GM18519 (cell line): ENCODE data around the gene ADAP1.
"Not testable (repeated sequence)": the region's sequence is repeated elsewhere in the genome, so short reads cannot be mapped to it uniquely, and the experiment has no call there.

Source experiments
- ATAC-seq: cut with Tn5 transposase; IDR thresholded peaks from one replicate; pipeline ENCODE4 v1.9.1; 2021; ENCODE audit warnings: mild to moderate bottlenecking, moderate library complexity; ENCODE audit not compliant: unreplicated experiment, low FRiP score

The ADAP1 gene

DNA sequence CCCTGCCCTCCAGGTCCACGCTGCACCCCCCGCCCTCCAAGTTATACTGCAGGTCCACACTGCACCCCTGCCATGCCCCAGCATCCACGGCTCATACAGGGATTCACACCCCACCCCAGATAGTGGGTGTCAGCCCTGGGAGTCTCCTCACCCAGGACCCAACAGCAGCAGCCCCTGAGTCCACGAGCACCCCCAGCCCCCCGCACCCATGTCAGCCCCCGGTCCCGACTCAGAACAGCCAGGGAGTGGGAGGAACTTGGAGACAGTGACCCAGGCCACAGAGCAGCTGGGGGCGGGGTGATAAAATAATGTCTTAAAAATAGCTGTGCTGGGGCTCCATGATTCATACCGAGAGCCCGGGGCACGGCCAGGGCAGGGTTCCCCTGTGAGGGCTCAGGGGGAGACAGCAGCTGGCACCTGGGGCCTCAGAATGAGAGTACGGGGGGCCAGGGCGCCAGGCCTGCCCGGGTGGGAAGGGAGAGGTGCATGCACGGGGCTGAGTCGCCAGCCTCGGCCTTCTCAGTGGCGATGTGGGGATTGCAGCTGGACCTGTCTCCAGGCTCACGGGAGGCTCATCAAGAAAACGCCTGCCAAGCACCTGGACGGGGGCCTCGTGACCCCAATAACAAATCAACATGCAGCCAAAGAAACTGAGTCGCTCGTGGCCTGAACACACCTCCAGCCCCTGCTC, 29.8 kb downstream of the ADAP1 start:
- no peak for ATAC-seq

DNA sequence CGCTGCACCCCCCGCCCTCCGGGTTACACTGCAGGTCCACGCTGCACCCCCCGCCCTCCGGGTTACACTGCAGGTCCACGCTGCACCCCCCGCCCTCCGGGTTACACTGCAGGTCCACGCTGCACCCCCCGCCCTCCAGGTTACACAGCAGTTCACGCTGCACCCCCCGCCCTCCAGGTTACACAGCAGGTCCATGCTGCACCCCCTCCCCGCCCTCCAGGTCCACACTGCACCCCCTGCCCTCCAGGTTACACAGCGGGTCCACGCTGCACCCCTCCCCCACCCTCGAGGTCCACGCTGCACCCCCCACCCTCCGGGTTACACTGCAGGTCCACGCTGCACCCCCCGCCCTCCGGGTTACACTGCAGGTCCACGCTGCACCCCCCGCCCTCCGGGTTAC, 30.4 kb downstream of the ADAP1 start:
- ATAC-seq = not testable (repeated sequence)

DNA sequence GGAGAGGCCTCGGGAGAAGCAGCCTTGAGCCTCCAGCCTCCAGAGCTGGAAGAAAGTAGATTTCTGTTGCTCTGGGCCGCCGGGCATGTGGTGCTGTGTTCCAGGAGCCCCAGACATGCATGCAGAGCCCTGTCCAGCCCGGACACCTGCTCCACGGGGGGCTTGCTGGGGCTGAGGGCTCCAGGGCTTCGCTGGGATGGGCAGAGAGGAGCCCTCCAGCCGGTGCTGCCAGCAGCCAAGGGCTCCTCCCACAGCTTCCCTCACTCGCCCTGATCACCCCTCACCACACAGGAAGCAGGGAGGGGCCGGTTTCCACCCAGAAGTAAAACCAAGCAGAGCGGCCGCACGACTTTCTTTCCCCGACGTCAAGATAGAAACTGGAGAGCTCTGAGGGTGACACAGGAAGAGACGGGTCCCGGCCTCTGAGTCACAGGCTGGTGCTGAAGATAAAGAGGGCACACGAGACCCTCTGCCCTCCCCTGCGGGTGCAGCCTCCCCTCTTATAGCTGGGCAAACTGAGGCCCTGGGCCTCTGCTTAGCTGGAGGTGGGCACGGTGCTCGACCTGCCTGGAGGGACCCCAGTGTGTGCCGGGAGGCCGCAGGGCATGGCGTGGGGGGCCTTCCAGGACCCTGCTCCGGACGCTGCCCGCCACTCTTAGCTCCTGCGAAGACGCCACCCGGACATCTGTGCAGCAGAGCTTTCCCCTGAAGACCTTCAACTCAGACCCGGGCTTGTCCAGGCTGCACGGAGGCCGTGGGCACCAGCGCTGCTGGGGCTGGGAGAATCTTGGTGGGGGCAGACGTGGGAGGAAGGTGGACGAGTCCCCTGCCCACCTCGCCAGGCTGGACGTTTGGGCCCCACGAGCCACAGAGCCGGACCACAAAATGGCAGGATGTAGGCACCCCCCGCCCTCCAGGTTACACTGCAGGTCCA, 31.1 kb downstream of the ADAP1 start:
- ATAC-seq = peak; percentile 43

GRCh38 chr7:922334-923107, 32.0 kb downstream of the ADAP1 start:
- no peak for ATAC-seq

DNA sequence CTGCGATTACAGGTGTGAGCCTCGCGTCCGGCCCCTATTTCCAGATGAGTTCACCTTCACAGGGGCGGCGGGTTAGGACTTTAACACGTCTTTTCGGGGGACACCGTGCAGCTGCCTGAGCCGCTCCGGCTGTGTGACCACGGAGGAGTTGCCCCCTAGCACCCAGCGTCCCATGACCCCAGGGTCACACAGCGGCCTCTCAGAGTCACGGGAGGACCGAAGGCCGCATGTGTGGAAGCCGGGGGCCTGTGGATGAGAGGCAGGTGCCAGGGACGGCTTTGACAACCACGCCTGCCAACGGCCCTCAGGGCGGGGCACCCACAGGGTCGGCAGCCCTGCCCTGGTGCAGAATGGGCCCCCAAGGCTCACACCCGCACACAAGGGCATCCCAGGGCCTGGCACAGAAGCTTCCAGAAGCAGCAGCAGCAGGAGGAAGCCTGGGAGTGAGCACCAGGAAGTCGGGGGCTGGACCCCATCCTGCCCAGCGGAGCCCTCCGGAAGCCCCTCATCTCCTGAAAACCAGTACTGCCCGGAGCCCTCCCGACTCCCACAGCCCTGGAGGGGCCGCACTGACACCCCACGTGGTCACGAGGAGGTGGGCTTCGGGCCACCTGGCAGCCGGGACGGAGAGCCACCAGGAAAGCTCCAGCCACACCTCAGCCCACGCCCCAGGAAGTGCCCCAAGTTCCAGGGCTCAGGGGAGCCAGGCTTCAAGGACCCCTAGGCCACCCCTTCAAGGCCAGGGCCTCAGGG, 32.7 kb downstream of the ADAP1 start:
- ATAC-seq = no peak

DNA sequence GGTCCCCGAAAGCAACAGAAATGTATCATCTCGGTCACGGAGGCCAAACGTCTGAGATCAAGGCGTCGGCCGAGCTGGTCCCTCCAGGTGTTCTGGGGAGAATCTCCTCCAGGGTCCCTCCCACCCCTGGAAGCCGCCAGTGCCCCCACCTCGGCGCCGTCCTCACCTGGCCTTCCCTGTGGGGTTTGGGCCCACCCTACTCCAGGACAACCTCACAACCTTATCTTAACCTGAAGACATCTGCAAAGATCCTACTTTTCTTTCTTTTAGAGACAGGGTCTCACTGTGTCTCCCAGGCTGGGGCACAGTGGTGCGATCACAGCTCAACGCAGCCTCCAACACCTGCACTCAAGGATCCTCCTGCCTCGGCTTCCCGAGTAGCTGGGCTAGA, 33.4 kb downstream of the ADAP1 start:
- no peak for ATAC-seq

- ATAC-seq = no peak
Observed at GRCh38 chr7:920351-921070, 34.0 kb downstream of the ADAP1 start.

DNA sequence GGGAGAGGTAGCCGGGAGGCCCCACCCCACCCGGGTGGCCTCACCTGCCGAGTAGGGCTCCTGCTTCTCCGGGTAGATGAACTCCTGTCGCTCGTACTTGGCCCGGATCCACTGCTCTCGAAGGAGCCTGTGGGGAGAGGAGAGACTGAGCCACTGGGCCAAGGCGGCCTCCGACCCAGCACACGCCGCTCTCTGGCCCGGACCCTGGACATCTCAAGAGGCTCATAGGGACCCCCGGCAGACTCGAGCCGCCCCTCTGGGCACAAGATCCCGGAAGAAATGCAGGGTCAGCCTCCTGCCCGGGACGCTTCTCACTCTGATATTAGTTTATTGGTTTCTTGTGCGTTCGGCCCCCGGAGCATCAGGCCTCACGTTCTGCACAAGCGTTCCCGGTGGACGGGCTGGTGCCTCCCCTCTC, 34.5 kb downstream of the ADAP1 start:
- no peak for ATAC-seq

DNA sequence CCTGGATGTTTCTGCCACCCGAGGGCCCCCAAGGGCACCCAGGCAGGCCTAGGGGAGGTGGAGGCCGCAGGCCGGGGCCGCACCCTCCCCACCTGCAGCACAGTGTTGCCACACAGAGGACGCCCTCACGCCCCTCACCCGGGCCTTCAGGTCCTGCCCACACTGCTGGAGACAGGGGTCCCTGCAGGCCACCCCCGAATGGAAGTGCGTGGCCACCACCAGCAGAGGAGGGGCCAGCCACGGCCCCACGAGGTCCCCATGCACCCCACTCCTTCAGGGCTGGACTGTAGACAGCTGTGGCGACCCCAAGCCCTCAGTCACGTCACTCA, 35.4 kb downstream of the ADAP1 start:
- ATAC-seq = no peak

GRCh38 chr7:918441-919113, 35.9 kb downstream of the ADAP1 start:
- no peak for ATAC-seq

DNA sequence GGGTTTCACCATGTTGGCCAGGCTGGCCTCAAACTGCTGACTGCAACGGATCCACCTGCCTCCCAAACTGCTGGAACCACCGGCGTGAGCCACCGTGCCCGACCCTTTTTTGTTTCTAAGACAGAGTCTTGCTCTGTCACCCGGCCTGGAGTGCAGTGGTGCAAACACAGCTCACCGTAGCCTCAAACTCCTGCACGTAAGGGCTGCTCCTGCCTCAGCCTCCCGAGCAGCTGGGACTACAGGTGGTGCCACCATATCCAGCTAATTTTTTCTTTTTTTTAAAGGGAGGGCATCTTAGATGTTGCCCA, 36.4 kb downstream of the ADAP1 start:
- ATAC-seq = no peak

DNA sequence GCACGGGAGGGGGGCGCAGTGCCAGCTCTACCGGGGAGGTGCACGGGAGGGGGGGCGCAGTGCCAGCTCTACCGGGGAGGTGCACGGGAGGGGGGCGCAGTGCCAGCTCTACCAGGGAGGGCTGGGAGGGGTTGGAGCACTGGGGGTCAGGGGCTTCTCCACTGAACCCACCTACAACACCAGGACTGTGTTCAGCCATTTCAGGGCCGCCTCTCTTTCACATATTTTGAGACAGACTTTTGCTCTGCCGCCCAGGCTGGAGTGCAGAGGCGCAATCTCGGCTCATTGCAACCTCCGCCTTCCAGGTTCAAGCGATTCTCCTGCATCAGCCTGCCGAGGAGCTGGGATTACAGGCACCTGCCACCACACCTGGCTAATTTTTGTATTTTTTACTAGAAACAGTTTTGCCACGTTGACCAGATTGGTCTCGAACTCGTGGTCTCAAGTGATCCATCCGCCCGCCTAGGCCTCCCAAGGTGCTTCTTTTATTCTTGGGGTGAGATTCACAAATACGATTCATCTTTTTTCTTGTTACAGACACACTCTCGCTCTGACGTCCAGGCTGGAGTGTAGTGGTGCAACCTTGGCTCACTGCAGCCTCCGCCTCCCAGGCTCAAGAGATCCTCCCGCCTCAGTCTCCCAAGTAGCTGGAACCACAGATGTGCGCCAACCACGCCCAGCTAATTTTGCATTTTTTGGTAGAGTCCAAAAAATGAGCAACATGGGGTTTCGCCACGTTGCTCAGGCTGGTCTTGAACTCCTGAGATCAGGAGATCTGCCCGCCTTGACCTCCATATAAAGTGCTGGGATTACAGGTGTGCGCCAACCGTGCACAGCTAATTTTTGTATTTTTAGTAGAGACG, 37.0 kb downstream of the ADAP1 start:
- no peak for ATAC-seq

DNA sequence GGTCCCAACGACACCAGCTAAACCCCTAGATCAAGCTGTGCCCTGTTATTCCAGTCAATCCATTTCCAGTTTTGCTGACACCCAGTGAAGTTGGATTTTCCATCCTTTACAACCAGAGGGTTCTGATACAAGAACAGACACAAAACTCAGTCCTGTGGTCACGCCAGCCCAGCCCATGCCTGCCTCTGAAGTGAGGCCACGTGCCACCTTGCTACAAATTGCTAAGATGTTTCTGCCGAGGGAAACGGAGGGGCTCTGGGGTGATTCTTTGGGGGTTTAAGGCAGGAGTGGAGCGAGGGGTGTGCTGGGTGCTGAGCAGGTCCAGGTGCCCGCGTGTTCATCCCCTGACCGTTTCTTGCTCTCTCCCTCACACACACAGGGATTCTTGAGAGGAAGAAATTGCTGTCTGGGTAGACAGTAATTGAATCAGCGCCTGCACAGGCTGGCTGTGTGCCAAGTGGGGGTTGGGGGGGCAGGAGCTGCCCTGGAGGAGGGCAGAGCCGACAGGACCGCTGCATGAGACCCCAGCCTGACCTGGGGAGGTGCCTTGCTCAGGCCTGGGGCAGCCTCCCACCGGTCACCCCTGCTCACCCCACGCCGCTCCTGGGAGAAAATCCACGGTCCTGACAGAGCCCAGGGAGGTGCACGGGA, 38.1 kb downstream of the ADAP1 start:
- no peak for ATAC-seq

GRCh38 chr7:915291-916218, 38.9 kb downstream of the ADAP1 start:
- ATAC-seq = no peak

- ATAC-seq = no peak
Observed at GRCh38 chr7:914521-915194, 39.8 kb downstream of the ADAP1 start.

DNA sequence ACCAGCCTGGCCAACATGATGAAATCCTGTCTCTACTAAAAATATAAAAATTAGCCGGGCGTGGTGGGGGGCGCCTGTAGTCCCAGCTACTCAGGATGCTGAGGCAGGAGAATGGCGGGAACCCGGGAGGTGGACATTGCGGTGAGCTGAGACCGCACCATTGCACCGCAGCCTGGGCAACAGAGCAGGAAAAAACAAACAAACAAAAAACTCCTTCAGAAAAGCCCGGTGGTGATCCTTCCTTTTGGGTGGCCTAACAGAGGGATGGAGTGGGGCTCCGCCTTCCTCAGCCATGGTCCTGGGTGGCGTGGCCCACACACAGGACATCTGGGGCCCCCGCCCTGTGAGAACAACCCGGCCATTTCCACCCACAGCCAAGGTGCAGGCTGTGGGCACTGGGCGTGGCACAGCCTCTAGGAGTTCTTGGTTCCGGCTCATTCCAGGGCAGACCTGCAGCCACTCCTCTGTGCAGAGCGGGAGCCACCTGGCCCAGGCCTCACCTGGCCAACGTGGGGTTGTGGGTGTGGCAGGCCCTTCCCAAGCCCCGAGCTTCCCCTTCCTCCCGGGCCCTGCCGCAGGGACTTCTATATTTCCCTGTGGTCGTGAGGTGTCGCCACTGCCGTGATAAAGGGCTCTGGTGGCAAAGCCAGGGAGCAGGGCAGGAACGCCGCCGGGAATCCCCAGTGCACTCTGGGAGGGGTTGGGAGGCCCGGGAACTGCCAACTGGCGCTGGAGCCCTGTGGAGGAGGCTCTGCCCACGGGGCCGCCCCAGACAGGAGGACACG, 40.6 kb downstream of the ADAP1 start:
- ATAC-seq = no peak
